ENCODE results near the gene RIPK3.
"Not testable (repeated sequence)": the region's sequence is repeated elsewhere in the genome, so short reads cannot be mapped to it uniquely, and the experiment has no call there.

RIPK3 gene

DNA sequence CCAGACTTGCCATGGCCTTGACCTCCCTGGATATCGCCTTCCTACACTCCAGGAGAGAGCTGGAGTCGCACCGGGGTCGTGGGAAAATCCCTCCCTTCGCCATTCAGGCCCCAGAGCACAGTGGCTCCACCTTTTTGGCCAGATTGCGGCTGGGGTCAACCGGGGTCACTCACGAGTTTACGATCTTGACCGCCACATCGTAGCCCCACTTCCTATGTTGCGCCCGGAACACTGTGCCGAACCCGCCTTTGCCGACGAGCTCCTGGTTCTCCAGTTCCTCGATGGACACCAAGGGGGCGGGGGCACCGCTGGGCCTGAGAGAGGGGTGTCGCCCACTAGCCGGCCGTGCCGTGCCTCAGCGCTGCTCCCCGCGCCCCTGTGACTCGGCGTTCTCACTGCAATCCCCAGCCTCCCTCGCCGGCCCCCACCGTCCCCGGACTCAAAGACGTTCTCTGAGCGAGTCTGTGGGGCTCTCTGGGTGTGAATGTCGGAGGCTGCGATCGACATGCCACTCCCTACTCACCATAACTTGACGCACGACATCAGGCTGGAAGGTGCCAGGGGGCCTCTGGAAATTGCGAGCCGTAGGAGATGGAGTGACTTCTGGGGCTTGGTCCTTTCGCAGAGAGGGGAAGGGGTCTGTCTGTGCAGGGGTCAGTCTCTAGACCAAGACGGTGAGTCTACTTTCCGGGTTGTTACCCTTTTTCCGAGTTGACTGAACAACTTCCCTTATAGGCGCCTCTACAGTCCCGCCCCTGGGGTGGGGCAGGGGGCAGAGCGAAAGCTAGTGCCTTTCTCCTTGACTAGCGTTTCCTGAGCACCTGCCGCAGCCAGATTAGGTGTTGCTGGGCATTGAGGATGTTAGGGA is at the start of gene RIPK3:
RIPK3 (minus strand) TSS at position 708 of the 868 bp plus-strand sequence; CDS start at position 543, 165 bp downstream.
- no peak within 1 kb of the TSS for H3K9ac ChIP-seq (ENCODE audit: low read length)

DNA sequence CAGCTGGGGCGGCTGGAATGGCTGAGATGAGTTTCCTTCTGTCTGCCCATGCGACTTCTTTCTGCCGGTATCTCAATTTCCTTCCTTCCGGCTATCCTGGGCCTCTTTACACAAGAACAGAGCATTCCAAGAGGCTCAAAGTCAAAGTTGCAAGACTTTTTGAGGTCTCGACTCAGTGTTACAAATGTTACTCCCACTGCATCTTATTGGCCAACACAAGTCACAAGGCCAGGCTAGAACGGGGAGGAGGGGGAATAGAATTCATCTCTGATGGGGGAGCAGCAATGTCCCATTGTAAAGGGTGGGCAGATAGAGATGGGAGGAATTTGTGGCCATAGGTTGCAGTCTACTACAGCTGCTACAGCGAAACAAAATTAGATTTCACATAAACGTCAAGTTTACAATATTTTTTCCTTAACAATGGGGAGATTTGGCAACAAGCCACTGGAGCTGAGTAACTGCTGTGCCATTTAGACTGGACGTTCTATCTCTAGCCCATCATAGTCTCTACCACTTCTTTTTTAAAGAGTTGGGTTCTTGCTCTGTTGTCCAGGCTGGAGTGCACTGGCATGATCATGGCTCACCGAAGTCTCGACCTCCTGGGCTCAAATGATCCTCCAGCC is 49.5 kb upstream of the RIPK3 start:
- Histone ChIP-seq H3K27ac (ENCODE audit: low read depth, low read length) (no peak overlapping the region), H3K36me3 (ENCODE audit: insufficient read depth, low read length) (no peaks in the 10 kb centered on the region), H3K4me3 (ENCODE audit: low read depth in 1 of 2, low read length in 2 of 2) (no peak overlapping the region), H3K9me3 (ENCODE audit: low read length) (no peaks in the 10 kb centered on the region), H3K27me3 (ENCODE audit: control insufficient read depth in 1 of 2, insufficient read depth in 2 of 2, low read length in 2 of 2) (no peaks in the 10 kb centered on the region), H3K9ac (ENCODE audit: low read length) (no peak overlapping the region), H3K4me1 (ENCODE audit: insufficient read depth, low read length) (no peaks in the 10 kb centered on the region)

More for the DNA sequence above, at the start of gene RIPK3:
- peaks cover 21 to 22% of the 10 kb centered on the region in 2 donors for H3K27me3 ChIP-seq (ENCODE audit: control insufficient read depth in 1 of 2, insufficient read depth in 2 of 2, low read length in 2 of 2)
- peak within 1 kb of the TSS in 1 of 2 donors; percentile 44 for H3K4me3 ChIP-seq (ENCODE audit: low read depth in 1 of 2, low read length in 2 of 2)
- peaks cover 11% of the 10 kb centered on the region for H3K4me1 ChIP-seq (ENCODE audit: insufficient read depth, low read length)
- H3K27ac ChIP-seq (ENCODE audit: low read depth, low read length): no peak within 1 kb of the TSS
- no peaks in the 10 kb centered on the region for H3K36me3 ChIP-seq (ENCODE audit: insufficient read depth, low read length)
- H3K9me3 ChIP-seq (ENCODE audit: low read length): no peaks in the 10 kb centered on the region

GRCh38 chr14:24388474-24389179 is 48.8 kb upstream of the RIPK3 start:
- no peak overlapping the region for H3K4me3 ChIP-seq (ENCODE audit: low read depth in 1 of 2, low read length in 2 of 2)
- H3K27ac ChIP-seq (ENCODE audit: low read depth, low read length): no peak overlapping the region
- H3K9ac ChIP-seq (ENCODE audit: low read length): no peak overlapping the region
- H3K27me3 ChIP-seq (ENCODE audit: control insufficient read depth in 1 of 2, insufficient read depth in 2 of 2, low read length in 2 of 2): no peaks in the 10 kb centered on the region
- H3K4me1 ChIP-seq (ENCODE audit: insufficient read depth, low read length): no peaks in the 10 kb centered on the region
- no peaks in the 10 kb centered on the region for H3K36me3 ChIP-seq (ENCODE audit: insufficient read depth, low read length)
- no peaks in the 10 kb centered on the region for H3K9me3 ChIP-seq (ENCODE audit: low read length)

- not testable (repeated sequence) for H3K36me3 ChIP-seq (ENCODE audit: insufficient read depth, low read length); H3K27me3 ChIP-seq (ENCODE audit: control insufficient read depth in 1 of 2, insufficient read depth in 2 of 2, low read length in 2 of 2); H3K9me3 ChIP-seq (ENCODE audit: low read length); H3K9ac ChIP-seq (ENCODE audit: low read length); H3K4me3 ChIP-seq (ENCODE audit: low read depth in 1 of 2, low read length in 2 of 2); H3K4me1 ChIP-seq (ENCODE audit: insufficient read depth, low read length); H3K27ac ChIP-seq (ENCODE audit: low read depth, low read length)
Measured at GRCh38 chr14:24387579-24387978, 47.8 kb upstream of the RIPK3 start.

- H3K9ac ChIP-seq (ENCODE audit: low read length): no peak overlapping the region
Measured at GRCh38 chr14:24387009-24387345, 47.2 kb upstream of the RIPK3 start.

GRCh38 chr14:24385524-24385923 is 45.7 kb upstream of the RIPK3 start:
- Histone ChIP-seq H3K36me3 (ENCODE audit: insufficient read depth, low read length) (no peaks in the 10 kb centered on the region), H3K27ac (ENCODE audit: low read depth, low read length) (no peak overlapping the region), H3K27me3 (ENCODE audit: control insufficient read depth in 1 of 2, insufficient read depth in 2 of 2, low read length in 2 of 2) (no peaks in the 10 kb centered on the region), H3K4me1 (ENCODE audit: insufficient read depth, low read length) (no peaks in the 10 kb centered on the region), H3K4me3 (ENCODE audit: low read depth in 1 of 2, low read length in 2 of 2) (no peak overlapping the region), H3K9me3 (ENCODE audit: low read length) (no peaks in the 10 kb centered on the region), H3K9ac (ENCODE audit: low read length) (no peak overlapping the region)

More at GRCh38 chr14:24387009-24387345, 47.2 kb upstream of the RIPK3 start:
- H3K27me3 ChIP-seq (ENCODE audit: control insufficient read depth in 1 of 2, insufficient read depth in 2 of 2, low read length in 2 of 2): no peaks in the 10 kb centered on the region
- no peaks in the 10 kb centered on the region for H3K9me3 ChIP-seq (ENCODE audit: low read length)
- H3K4me3 ChIP-seq (ENCODE audit: low read depth in 1 of 2, low read length in 2 of 2): no peak overlapping the region
- H3K36me3 ChIP-seq (ENCODE audit: insufficient read depth, low read length): no peaks in the 10 kb centered on the region
- H3K27ac ChIP-seq (ENCODE audit: low read depth, low read length): no peak overlapping the region
- no peaks in the 10 kb centered on the region for H3K4me1 ChIP-seq (ENCODE audit: insufficient read depth, low read length)

GRCh38 chr14:24384169-24384568 is 44.4 kb upstream of the RIPK3 start:
- Histone ChIP-seq H3K9me3 (ENCODE audit: low read length) (no peaks in the 10 kb centered on the region), H3K27ac (ENCODE audit: low read depth, low read length) (no peak overlapping the region), H3K4me3 (ENCODE audit: low read depth in 1 of 2, low read length in 2 of 2) (no peak overlapping the region), H3K36me3 (ENCODE audit: insufficient read depth, low read length) (no peaks in the 10 kb centered on the region), H3K9ac (ENCODE audit: low read length) (no peak overlapping the region), H3K4me1 (ENCODE audit: insufficient read depth, low read length) (no peaks in the 10 kb centered on the region), H3K27me3 (ENCODE audit: control insufficient read depth in 1 of 2, insufficient read depth in 2 of 2, low read length in 2 of 2) (no peaks in the 10 kb centered on the region)

- Histone ChIP-seq H3K36me3 (ENCODE audit: insufficient read depth, low read length) (no peaks in the 10 kb centered on the region), H3K4me1 (ENCODE audit: insufficient read depth, low read length) (peaks cover 9% of the 10 kb centered on the region), H3K9ac (ENCODE audit: low read length) (no peak overlapping the region), H3K4me3 (ENCODE audit: low read depth in 1 of 2, low read length in 2 of 2) (no peak overlapping the region), H3K9me3 (ENCODE audit: low read length) (no peaks in the 10 kb centered on the region), H3K27me3 (ENCODE audit: control insufficient read depth in 1 of 2, insufficient read depth in 2 of 2, low read length in 2 of 2) (no peaks in the 10 kb centered on the region), H3K27ac (ENCODE audit: low read depth, low read length) (no peak overlapping the region)
Measured at GRCh38 chr14:24382064-24382371, 42.2 kb upstream of the RIPK3 start.

DNA sequence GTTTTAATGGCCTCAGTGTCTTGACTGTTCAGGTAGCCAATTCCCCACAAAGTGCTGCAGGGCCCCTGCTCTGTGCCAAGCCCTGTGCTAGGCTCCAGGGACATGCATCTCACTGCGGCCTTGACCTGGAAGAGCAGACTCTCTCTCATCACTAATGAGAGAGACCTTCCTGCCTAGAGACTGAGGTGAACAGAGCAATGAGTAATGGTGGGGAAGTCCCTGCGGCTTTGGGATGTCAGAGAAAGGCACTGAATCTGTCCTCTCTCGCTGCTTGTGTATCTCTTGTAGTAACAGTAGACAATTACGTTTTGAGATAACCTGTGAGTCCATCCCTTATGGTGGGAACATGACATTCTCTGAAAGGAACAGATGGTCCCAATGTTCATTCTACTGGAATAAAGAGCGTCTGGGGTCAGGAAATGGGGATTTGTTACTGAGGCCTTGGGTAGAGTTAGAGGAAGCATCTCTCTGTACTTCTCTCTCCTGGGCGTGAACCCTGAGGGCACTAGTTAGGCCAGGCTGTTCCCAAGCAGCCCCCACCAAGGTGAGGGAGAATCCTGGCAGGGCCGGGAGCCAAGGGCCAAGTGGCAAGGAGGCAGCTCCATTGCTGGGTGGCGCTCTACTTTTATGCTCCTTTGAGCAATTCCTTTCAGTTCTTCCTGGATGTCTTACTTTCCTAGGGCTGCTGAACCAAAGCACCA is 41.7 kb upstream of the RIPK3 start:
- H3K9me3 ChIP-seq (ENCODE audit: low read length): no peaks in the 10 kb centered on the region
- H3K4me1 ChIP-seq (ENCODE audit: insufficient read depth, low read length): peaks cover 9% of the 10 kb centered on the region
- H3K27ac ChIP-seq (ENCODE audit: low read depth, low read length): no peak overlapping the region
- no peak overlapping the region for H3K4me3 ChIP-seq (ENCODE audit: low read depth in 1 of 2, low read length in 2 of 2)
- H3K9ac ChIP-seq (ENCODE audit: low read length): no peak overlapping the region
- H3K27me3 ChIP-seq (ENCODE audit: control insufficient read depth in 1 of 2, insufficient read depth in 2 of 2, low read length in 2 of 2): no peaks in the 10 kb centered on the region
- peaks cover 4% of the 10 kb centered on the region for H3K36me3 ChIP-seq (ENCODE audit: insufficient read depth, low read length)

- H3K36me3 ChIP-seq (ENCODE audit: insufficient read depth, low read length): peaks cover 17% of the 10 kb centered on the region
- no peak overlapping the region for H3K27ac ChIP-seq (ENCODE audit: low read depth, low read length)
- no peak overlapping the region for H3K9ac ChIP-seq (ENCODE audit: low read length)
- peaks cover 9% of the 10 kb centered on the region for H3K4me1 ChIP-seq (ENCODE audit: insufficient read depth, low read length)
- H3K27me3 ChIP-seq (ENCODE audit: control insufficient read depth in 1 of 2, insufficient read depth in 2 of 2, low read length in 2 of 2): no peaks in the 10 kb centered on the region
- no peaks in the 10 kb centered on the region for H3K9me3 ChIP-seq (ENCODE audit: low read length)
- H3K4me3 ChIP-seq (ENCODE audit: low read depth in 1 of 2, low read length in 2 of 2): no peak overlapping the region
Measured at GRCh38 chr14:24379907-24380730, 40.3 kb upstream of the RIPK3 start.
